Lung (tissue), 12 donors: ENCODE measurements around the gene BCAM. TPM values are rescaled to one million over a fixed set of nuclear protein-coding genes. Genes with fewer than 3 reads are reported as not detected.

Experiments used
- ATAC-seq: fragments of 200-7000 bp; cut with Tn5 transposase; one replicate; pipeline ENCODE4 v1.9.1; 2020; ENCODE audit warnings: moderate number of reproducible peaks; ENCODE audit not compliant: insufficient read depth, low FRiP score
- DNase-seq, 3 donors: peaks; one replicate each; pipeline ENCODE4 v3.0.0-alpha.2; 2013 to 2017
- H3K27ac ChIP-seq, 2 donors: one replicate each; pipeline ENCODE4 v1.5.1; 2013; ENCODE audit warnings: mild to moderate bottlenecking in 2 of 2, moderate library complexity in 2 of 2, control low read depth in 1 of 2, inconsistent platforms in 1 of 2, low read depth in 1 of 2, low read length in 1 of 2
- H3K27me3 ChIP-seq, 3 donors: one replicate each; pipeline ENCODE4 v1.5.1; 2013; ENCODE audit warnings: low read length in 2 of 3; ENCODE audit not compliant: control insufficient read depth in 3 of 3, insufficient read depth in 3 of 3
- H3K36me3 ChIP-seq, 4 donors: one replicate each; pipeline ENCODE4 v1.5.1; 2013; ENCODE audit warnings: low read length in 4 of 4, mild to moderate bottlenecking in 1 of 4, moderate library complexity in 1 of 4; ENCODE audit not compliant: control insufficient read depth in 4 of 4, insufficient read depth in 4 of 4
- H3K4me1 ChIP-seq, 5 donors: one replicate each; pipeline ENCODE4 v1.5.1; 2013; ENCODE audit warnings: low read length in 5 of 5, mild to moderate bottlenecking in 2 of 5, moderate library complexity in 1 of 5; ENCODE audit not compliant: control insufficient read depth in 5 of 5, insufficient read depth in 5 of 5
- H3K4me3 ChIP-seq: one replicate; pipeline ENCODE4 v1.5.1; 2013; ENCODE audit warnings: mild to moderate bottlenecking, control low read depth, moderate library complexity
- H3K9ac ChIP-seq, 2 donors: one replicate each; pipeline ENCODE4 v1.5.1; 2013; ENCODE audit warnings: low read length in 2 of 2, control low read depth in 1 of 2; ENCODE audit not compliant: insufficient read depth in 1 of 2
- H3K9me3 ChIP-seq, 4 donors: one replicate each; pipeline ENCODE4 v1.5.1; 2013; ENCODE audit warnings: low read length in 3 of 4, mild to moderate bottlenecking in 1 of 4, moderate library complexity in 1 of 4; ENCODE audit not compliant: control insufficient read depth in 4 of 4, insufficient read depth in 3 of 4
- WGBS, 2 donors: extraction: QIAGEN DNeasy Blood & Tissue Kit; methylation state at CpG; one replicate each; pipeline ENCODE4 v1.1.7; 2013; 5-methylcytosine and 5-hydroxymethylcytosine counted together
- polyA plus RNA-seq, 2 donors: library from polyadenylated mRNA; stranded (reverse); fragments of 200-250 nt; gene quantifications; one replicate each; pipeline ENCODE4 v1.2.1, GENCODE V29; 2013
- total RNA-seq, 2 donors: library from RNA; depleted of rRNA in 1 of 2; stranded (reverse); fragments of >200 nt in 1 of 2; gene quantifications; one replicate each; pipeline ENCODE4 v1.2.1, GENCODE V29; 2014 to 2021
- TF ChIP-seq, protein P1 (sequence below): IDR thresholded peaks from 2 replicates; pipeline ENCODE4 v1.5.1; 2012; ENCODE audit warnings: mild to moderate bottlenecking; ENCODE audit errors: control extremely low read depth, extremely low read depth
- donor health status: control.
- donor health status: control.
- donor health status: Bipolar disorder and iron deficiency.
- donor health status: healthy.
- donor health status: DM: yes; HTN: yes; CAD: no.

The BCAM gene
- total and polyA plus RNA-seq, 4 donors, result 59.2 to 225 (median 185) TPM

DNA sequence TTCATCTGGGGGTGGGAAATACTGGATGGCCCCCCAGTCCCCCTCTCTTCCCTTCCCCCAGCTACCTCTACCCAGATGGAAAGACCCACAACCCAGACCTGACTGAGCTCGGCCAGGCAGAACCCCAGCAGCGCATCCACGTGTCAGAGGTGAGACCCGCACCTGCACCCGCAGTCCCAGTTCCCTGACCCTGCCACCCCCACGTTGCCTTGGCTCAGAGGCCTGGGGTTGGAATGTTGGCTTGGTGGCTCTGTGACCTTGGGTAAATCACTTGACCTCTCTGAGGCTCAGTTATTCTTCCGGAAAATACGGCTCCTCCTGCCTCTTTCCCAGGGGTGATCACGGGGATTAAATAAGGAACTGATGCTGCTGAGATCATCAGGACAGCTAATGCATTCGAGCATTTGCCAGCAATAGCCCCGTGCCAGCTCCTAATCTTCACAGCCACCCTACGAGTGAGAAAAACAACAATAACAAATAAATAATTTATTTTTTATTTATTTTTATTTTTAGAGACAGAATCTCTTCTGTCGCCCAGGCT, 18.9 kb upstream of the BCAM start:
- 86 to 89% methylated on average over 13 of the region's 13 CpGs for WGBS, 2 donors
- TF ChIP-seq, protein P1, sequence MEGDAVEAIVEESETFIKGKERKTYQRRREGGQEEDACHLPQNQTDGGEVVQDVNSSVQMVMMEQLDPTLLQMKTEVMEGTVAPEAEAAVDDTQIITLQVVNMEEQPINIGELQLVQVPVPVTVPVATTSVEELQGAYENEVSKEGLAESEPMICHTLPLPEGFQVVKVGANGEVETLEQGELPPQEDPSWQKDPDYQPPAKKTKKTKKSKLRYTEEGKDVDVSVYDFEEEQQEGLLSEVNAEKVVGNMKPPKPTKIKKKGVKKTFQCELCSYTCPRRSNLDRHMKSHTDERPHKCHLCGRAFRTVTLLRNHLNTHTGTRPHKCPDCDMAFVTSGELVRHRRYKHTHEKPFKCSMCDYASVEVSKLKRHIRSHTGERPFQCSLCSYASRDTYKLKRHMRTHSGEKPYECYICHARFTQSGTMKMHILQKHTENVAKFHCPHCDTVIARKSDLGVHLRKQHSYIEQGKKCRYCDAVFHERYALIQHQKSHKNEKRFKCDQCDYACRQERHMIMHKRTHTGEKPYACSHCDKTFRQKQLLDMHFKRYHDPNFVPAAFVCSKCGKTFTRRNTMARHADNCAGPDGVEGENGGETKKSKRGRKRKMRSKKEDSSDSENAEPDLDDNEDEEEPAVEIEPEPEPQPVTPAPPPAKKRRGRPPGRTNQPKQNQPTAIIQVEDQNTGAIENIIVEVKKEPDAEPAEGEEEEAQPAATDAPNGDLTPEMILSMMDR, result no peak
- no peaks in the 10 kb centered on the region for H3K36me3 ChIP-seq
- H3K4me3 ChIP-seq, result no peak overlapping the region
- no peak overlapping the region for H3K9ac ChIP-seq
- H3K27ac ChIP-seq, result no peak overlapping the region
- no peaks in the 10 kb centered on the region for H3K27me3 ChIP-seq
- DNase-seq, result no peak
- no peak for ATAC-seq
- H3K9me3 ChIP-seq, result no peaks in the 10 kb centered on the region
- H3K4me1 ChIP-seq, result no peaks in the 10 kb centered on the region

DNA sequence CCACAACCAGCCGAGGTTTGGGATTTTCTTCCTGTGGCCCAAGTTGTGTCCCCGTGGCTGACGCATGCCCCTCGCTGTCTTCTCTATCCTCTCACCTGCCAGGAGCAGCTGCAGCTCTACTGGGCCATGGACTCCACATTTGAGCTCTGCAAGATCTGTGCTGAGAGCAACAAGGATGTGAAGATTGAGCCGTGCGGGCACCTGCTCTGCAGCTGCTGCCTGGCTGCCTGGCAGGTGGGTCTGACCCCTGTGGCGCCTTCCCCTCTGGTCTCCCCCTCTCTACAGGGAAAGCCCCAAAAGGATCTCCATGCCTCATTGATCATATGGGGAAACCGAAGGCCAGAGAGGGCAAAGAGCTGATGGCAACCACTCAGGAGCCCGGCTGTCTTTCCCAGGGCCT, 16.6 kb upstream of the BCAM start:
- H3K4me3 ChIP-seq, result no peak overlapping the region
- DNase-seq (no peak), ATAC-seq (no peak)
- TF ChIP-seq, protein P1, result no peak
- no peaks in the 10 kb centered on the region for H3K9me3 ChIP-seq
- no peaks in the 10 kb centered on the region for H3K36me3 ChIP-seq
- no peaks in the 10 kb centered on the region for H3K27me3 ChIP-seq
- no peaks in the 10 kb centered on the region for H3K4me1 ChIP-seq
- 88 to 91% methylated on average over 9 of the region's 9 CpGs for WGBS, 2 donors
- H3K9ac ChIP-seq, result no peak overlapping the region
- H3K27ac ChIP-seq, result no peak overlapping the region

- H3K4me1 ChIP-seq, result no peaks in the 10 kb centered on the region
- H3K27me3 ChIP-seq, result no peaks in the 10 kb centered on the region
- H3K4me3 ChIP-seq, result no peak overlapping the region
- TF ChIP-seq, protein P1, result no peak
- H3K9me3 ChIP-seq, result no peaks in the 10 kb centered on the region
- DNase-seq, result no peak
- no peak for ATAC-seq
- no peak overlapping the region for H3K27ac ChIP-seq
- no peaks in the 10 kb centered on the region for H3K36me3 ChIP-seq
- no peak overlapping the region for H3K9ac ChIP-seq
- 95 to 97% methylated on average over 4 of the region's 4 CpGs for WGBS, 2 donors
Observed at GRCh38 chr19:44794610-44795009, 14.3 kb upstream of the BCAM start.

DNA sequence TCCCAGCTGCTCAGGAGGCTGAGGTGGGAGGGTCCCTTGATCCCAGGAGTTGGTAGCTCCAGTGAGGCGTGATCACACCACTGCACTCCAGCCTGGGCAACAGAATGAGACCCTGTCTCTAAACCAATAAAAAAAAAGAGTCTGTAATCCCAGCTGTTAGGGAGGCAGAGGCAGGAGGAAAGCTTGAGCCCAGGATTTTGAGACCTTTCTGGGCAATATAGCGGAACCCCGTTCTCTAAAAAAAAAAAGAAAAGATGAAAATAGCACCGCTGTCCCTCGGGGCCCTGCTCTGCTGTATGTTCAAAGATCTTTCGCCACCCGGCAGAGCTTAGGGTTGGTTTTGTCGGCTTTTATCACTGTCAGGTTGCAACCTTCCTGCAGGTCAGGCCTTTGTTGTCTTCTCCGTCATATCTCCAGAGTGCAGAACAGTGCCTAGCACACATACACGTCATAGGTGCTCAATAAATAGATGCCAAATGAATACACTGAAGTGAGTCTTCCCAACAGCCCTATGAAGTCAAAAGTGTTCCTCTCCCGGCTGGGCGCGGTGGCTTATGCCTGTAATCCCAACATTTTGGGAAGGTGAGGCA, 13.4 kb upstream of the BCAM start:
- Histone ChIP-seq H3K36me3 (no peaks in the 10 kb centered on the region), H3K4me1 (peaks cover 0 to 2% (median 0%) of the 10 kb centered on the region in 5 donors), H3K27me3 (no peaks in the 10 kb centered on the region), H3K4me3 (no peak overlapping the region), H3K9ac (no peak overlapping the region), H3K9me3 (no peaks in the 10 kb centered on the region), H3K27ac (no peak overlapping the region)
- TF ChIP-seq, protein P1, result no peak
- ATAC-seq, result no peak
- 92 to 93% methylated on average over 13 of the region's 13 CpGs for WGBS, 2 donors
- DNase-seq, result no peak
